Fibroblast of lung (primary cell): Measurements from ENCODE around the gene OR12D1. TPM values are rescaled to one million over a fixed set of nuclear protein-coding genes. Genes with fewer than 3 reads are reported as not detected.

Experiments
- DNase-seq, 2 donors: peaks; one replicate each; pipeline versions ENCODE4 v3.0.0 to v3.0.0-alpha.2; 2010; ENCODE audit warnings: low read depth in 2 of 2
- H2AFZ ChIP-seq: 2 replicates; pipeline ENCODE4 v1.5.1; 2012; ENCODE audit warnings: low read length, control low read depth, inconsistent platforms
- H3K27ac ChIP-seq: 2 replicates; pipeline ENCODE4 v1.5.1; 2011; ENCODE audit warnings: low read length, control low read depth; ENCODE audit not compliant: insufficient read depth
- H3K27me3 ChIP-seq: 2 replicates; pipeline ENCODE4 v1.5.1; 2011; ENCODE audit warnings: mild to moderate bottlenecking, low read length; ENCODE audit not compliant: control insufficient read depth, insufficient read depth
- H3K36me3 ChIP-seq: 2 replicates; pipeline ENCODE4 v1.5.1; 2011; ENCODE audit warnings: low read length; ENCODE audit not compliant: control insufficient read depth, insufficient read depth
- H3K4me1 ChIP-seq: 2 replicates; pipeline ENCODE4 v1.5.1; 2011; ENCODE audit warnings: low read length; ENCODE audit not compliant: control insufficient read depth, insufficient read depth; ENCODE audit errors: extremely low read depth
- H3K4me2 ChIP-seq: 2 replicates; pipeline ENCODE4 v1.5.1; 2011; ENCODE audit warnings: low read length, control low read depth; ENCODE audit not compliant: insufficient read depth; ENCODE audit errors: extremely low read depth
- H3K4me3 ChIP-seq, 4 experiments: fragments of 200-600 bp in 1 of 4; sonication (generic) in 1 of 4; replicated peaks in 1 of 4; 2 replicates each; pipeline ENCODE4 v1.5.1; 2011 to 2016; ENCODE audit warnings: low read length in 4 of 4, low read depth in 3 of 4, mild to moderate bottlenecking in 3 of 4, control low read depth in 2 of 4, inconsistent platforms in 1 of 4, mixed read lengths in 1 of 4; ENCODE audit not compliant: insufficient read depth in 1 of 4; ENCODE audit errors: control extremely low read depth in 1 of 4
- H3K79me2 ChIP-seq: 2 replicates; pipeline ENCODE4 v1.5.1; 2012; ENCODE audit warnings: mild to moderate bottlenecking, low read length, inconsistent platforms; ENCODE audit not compliant: control insufficient read depth, insufficient read depth
- H3K9ac ChIP-seq: 2 replicates; pipeline ENCODE4 v1.5.1; 2011; ENCODE audit warnings: mild to moderate bottlenecking, low read length, control low read depth; ENCODE audit not compliant: insufficient read depth
- H3K9me3 ChIP-seq: 2 replicates; pipeline ENCODE4 v1.5.1; 2012; ENCODE audit warnings: low read depth, low read length; ENCODE audit not compliant: control insufficient read depth, insufficient read depth
- H4K20me1 ChIP-seq: 2 replicates; pipeline ENCODE4 v1.5.1; 2011; ENCODE audit warnings: low read length; ENCODE audit not compliant: control insufficient read depth, insufficient read depth; ENCODE audit errors: extremely low read depth
- CTCF ChIP-seq, 2 donors: IDR thresholded peaks in 1 of 2; conservative IDR thresholded peaks in 1 of 2; 1 replicate in 1 of 2; 2 replicates in 1 of 2; pipeline ENCODE4 v1.5.1; 2011 to 2012; ENCODE audit warnings: low read length in 2 of 2, control low read depth in 1 of 2, inconsistent platforms in 1 of 2, low read depth in 1 of 2, mild to moderate bottlenecking in 1 of 2
- EZH2 ChIP-seq: IDR thresholded peaks from 2 replicates; pipeline ENCODE4 v1.5.1; 2012; ENCODE audit warnings: low read length, control low read depth, mild to moderate bottlenecking; ENCODE audit errors: missing control alignments
- polyA plus RNA-seq, 2 donors: library from polyadenylated mRNA; depleted of rRNA in 1 of 2; stranded (reverse) in 1 of 2; unstranded in 1 of 2; fragments of >200 nt; gene quantifications; 2 replicates each; pipeline ENCODE4 v1.2.1, GENCODE V29; 2011 to 2012; ENCODE audit warnings: missing spikeins in 1 of 2
- total RNA-seq: library from RNA; depleted of rRNA; stranded (reverse); fragments of >200 nt; gene quantifications from 2 replicates; pipeline ENCODE4 v1.2.1, GENCODE V29; 2014

Gene OR12D1
- total and polyA plus RNA-seq, 2 donors (not counting 1 experiment from before 2014, with no cell fraction given) = not detected

- Histone ChIP-seq H2AFZ (no peak overlapping the region), H3K79me2 (no peaks in the 10 kb centered on the region), H3K4me2 (no peak overlapping the region), H3K4me3 (no peak overlapping the region), H3K36me3 (no peaks in the 10 kb centered on the region), H3K9me3 (no peaks in the 10 kb centered on the region), H4K20me1 (no peaks in the 10 kb centered on the region), H3K27me3 (no peaks in the 10 kb centered on the region), H3K27ac (no peak overlapping the region), H3K9ac (no peak overlapping the region), H3K4me1 (no peaks in the 10 kb centered on the region)
- TF ChIP-seq CTCF (conservative IDR thresholded peaks at IDR 0.05 in 1 of 2, IDR thresholded peaks at IDR 0.05 in 1 of 2; ENCODE audit: low read depth in 1 of 2, low read length in 2 of 2) = no peak
- no peak for TF ChIP-seq EZH2
- no peak for DNase-seq
Observed at GRCh38 chr6:29466241-29466640, 51.5 kb downstream of the OR12D1 start.

Other genes starting within 250 kb of the OR12D1 start
- gene OR2J2, start 244.0 kb upstream of the OR12D1 start, total RNA-seq = not detected in 2 replicates
- gene OR2J2, start 244.0 kb upstream of the OR12D1 start, polyA plus RNA-seq = not detected in 2 replicates
- gene OR14J1, start 113.2 kb upstream of the OR12D1 start, total RNA-seq = not detected in 2 replicates
- gene OR14J1, start 113.2 kb upstream of the OR12D1 start, polyA plus RNA-seq = not detected in 2 replicates
- not detected in 2 replicates for gene OR5V1, start 46.1 kb upstream of the OR12D1 start, total RNA-seq
- not detected in 2 replicates for gene OR5V1, start 46.1 kb upstream of the OR12D1 start, polyA plus RNA-seq
- gene OR12D3, start 39.6 kb upstream of the OR12D1 start, total RNA-seq = not detected in 2 replicates
- gene OR12D3, start 39.6 kb upstream of the OR12D1 start, polyA plus RNA-seq = not detected in 2 replicates
- not detected in 2 replicates for gene OR12D2, start 19.3 kb upstream of the OR12D1 start, total RNA-seq
- not detected in 2 replicates for gene OR12D2, start 19.3 kb upstream of the OR12D1 start, polyA plus RNA-seq
- not detected in 2 replicates for gene OR10C1, start 24.4 kb downstream of the OR12D1 start, total RNA-seq
- gene OR10C1, start 24.4 kb downstream of the OR12D1 start, polyA plus RNA-seq = not detected in 2 replicates
- gene OR11A1, start 42.1 kb downstream of the OR12D1 start, total RNA-seq = not detected in 2 replicates
- not detected in 2 replicates for gene OR11A1, start 42.1 kb downstream of the OR12D1 start, polyA plus RNA-seq
- gene OR2H1, start 42.2 kb downstream of the OR12D1 start, total RNA-seq = not detected in 2 replicates
- not detected in 2 replicates for gene OR2H1, start 42.2 kb downstream of the OR12D1 start, polyA plus RNA-seq
- not detected in 2 replicates for gene MAS1L, start 73.0 kb downstream of the OR12D1 start, total RNA-seq
- gene MAS1L, start 73.0 kb downstream of the OR12D1 start, polyA plus RNA-seq = not detected in 2 replicates
- gene UBD, start 144.8 kb downstream of the OR12D1 start, total RNA-seq = not detected in 2 replicates
- 0.06 TPM in 1 of 2 replicates, not detected in the other for gene UBD, start 144.8 kb downstream of the OR12D1 start, polyA plus RNA-seq
- gene OR2H2, start 170.2 kb downstream of the OR12D1 start, total RNA-seq = not detected in 2 replicates
- gene OR2H2, start 170.2 kb downstream of the OR12D1 start, polyA plus RNA-seq = not detected in 2 replicates
- 10.5 and 13.4 TPM in 2 replicates for gene GABBR1, start 218.3 kb downstream of the OR12D1 start, total RNA-seq
- 8.7 and 10.9 TPM in 2 replicates for gene GABBR1, start 218.3 kb downstream of the OR12D1 start, polyA plus RNA-seq
- not detected in 2 replicates for gene MOG, start 242.2 kb downstream of the OR12D1 start, total RNA-seq
- gene MOG, start 242.2 kb downstream of the OR12D1 start, polyA plus RNA-seq = not detected in 2 replicates